Testis (tissue), 2 donors: ENCODE results near the gene KAT7.

Experiments
- CTCF ChIP-seq, 3 experiments: fragments of 450-650 bp in 2 of 3; fragments of 200-600 bp in 1 of 3; sonication (generic) in 1 of 3; IDR thresholded peaks; one replicate each; pipeline ENCODE4 v1.5.1; 2016 to 2019; ENCODE audit warnings: antibody characterized with exemption in 3 of 3, mild to moderate bottlenecking in 2 of 3, moderate library complexity in 1 of 3
- POLR2A ChIP-seq: fragments of 450-650 bp; IDR thresholded peaks from one replicate; pipeline ENCODE4 v1.6.1; 2017; ENCODE audit warnings: antibody characterized with exemption, mild to moderate bottlenecking, moderate library complexity

GRCh38 chr17:49845321-49845720, 56.8 kb downstream of the KAT7 start:
- TF ChIP-seq CTCF (IDR thresholded peaks at IDR 0.05) (no peak), POLR2A (no peak)
